Gastroesophageal sphincter (tissue), 4 donors: Measurements from ENCODE around the gene PLPP3. TPM values are rescaled to one million over a fixed set of nuclear protein-coding genes. Genes with fewer than 3 reads are reported as not detected.

ENCODE experiments used
- ATAC-seq: fragments of 150-250 bp; one replicate; pipeline ENCODE4 v1.9.1; 2016; ENCODE audit warnings: mild to moderate bottlenecking, moderate library complexity
- H3K27ac ChIP-seq, 4 donors: fragments of 200-600 bp; sonication (generic) in 3 of 4; 1 replicate in 3 of 4; 2 replicates in 1 of 4; pipeline ENCODE4 v1.5.1; 2016 to 2019
- H3K27me3 ChIP-seq: fragments of 200-600 bp; sonication (generic); one replicate; pipeline ENCODE4 v1.5.1; 2019
- H3K36me3 ChIP-seq, 2 donors: fragments of 200-600 bp; sonication (generic); one replicate each; pipeline ENCODE4 v1.5.1; 2019; ENCODE audit warnings: control low read depth in 1 of 2
- H3K4me1 ChIP-seq, 3 donors: fragments of 200-600 bp; sonication (generic); 1 replicate in 2 of 3; 2 replicates in 1 of 3; pipeline ENCODE4 v1.5.1; 2016 to 2019; ENCODE audit warnings: control low read depth in 2 of 3
- H3K4me3 ChIP-seq, 2 donors: fragments of 200-600 bp; sonication (generic); one replicate each; pipeline ENCODE4 v1.5.1; 2019; ENCODE audit warnings: mild to moderate bottlenecking in 1 of 2, moderate library complexity in 1 of 2
- H3K9me3 ChIP-seq, 3 donors: fragments of 200-600 bp; sonication (generic); one replicate each; pipeline ENCODE4 v1.5.1; 2017 to 2019; ENCODE audit warnings: control low read depth in 2 of 3
- EP300 ChIP-seq: sonication (generic); formaldehyde crosslinking; IDR thresholded peaks from one replicate; pipeline ENCODE4 v1.6.1; 2017; ENCODE audit warnings: antibody characterized with exemption, mild to moderate bottlenecking
- POLR2A ChIP-seq, 2 donors: fragments of 450-650 bp; IDR thresholded peaks; one replicate each; pipeline ENCODE4 v1.6.1; 2017; ENCODE audit warnings: antibody characterized with exemption in 2 of 2, mild to moderate bottlenecking in 2 of 2, moderate library complexity in 1 of 2
- POLR2AphosphoS5 ChIP-seq: sonication (generic); formaldehyde crosslinking; IDR thresholded peaks from one replicate; pipeline ENCODE4 v1.6.1; 2017; ENCODE audit warnings: antibody characterized with exemption
- WGBS, 2 donors: methylation state at CpG; one replicate each; pipeline ENCODE4 v1.1.5; 2018; ENCODE audit warnings: low coverage in 1 of 2; 5-methylcytosine and 5-hydroxymethylcytosine counted together
- total RNA-seq, 4 donors: library from RNA; depleted of rRNA; stranded (reverse); fragments of >200 nt; gene quantifications; one replicate each; pipeline ENCODE4 v1.1.0, GENCODE V29; 2016
- TF ChIP-seq, protein P1 (sequence below), 4 experiments: fragments of 200-600 bp in 2 of 4; fragments of 450-650 bp in 2 of 4; sonication (generic) in 1 of 4; IDR thresholded peaks; one replicate each; pipeline ENCODE4 v1.5.1; 2017 to 2019; ENCODE audit warnings: antibody characterized with exemption in 4 of 4, mild to moderate bottlenecking in 2 of 4, moderate library complexity in 2 of 4

PLPP3 gene
- total RNA-seq, 4 donors from 2014 or later, result 127 to 219 (median 164) TPM

DNA sequence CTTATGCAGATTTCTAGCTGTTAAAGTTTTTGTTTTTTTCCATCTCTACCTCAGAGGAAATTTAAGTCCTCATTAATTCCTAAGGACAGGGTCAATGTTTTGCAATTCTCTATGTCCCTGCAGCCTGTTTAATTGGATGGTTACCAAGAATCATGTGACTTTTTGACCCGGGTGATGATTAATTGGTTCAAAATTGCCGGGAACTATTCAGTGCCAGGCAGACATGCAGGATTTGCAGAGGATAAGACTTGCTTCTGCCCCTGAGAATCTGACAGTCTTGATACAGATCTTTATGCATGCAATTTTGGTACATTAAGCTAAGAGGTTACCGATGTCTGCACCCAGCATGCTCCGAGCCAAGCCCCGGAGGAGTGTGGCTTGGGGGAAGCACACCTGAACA, 87.9 kb downstream of the PLPP3 start:
- H3K9me3 ChIP-seq, result no peaks in the 10 kb centered on the region
- no peaks in the 10 kb centered on the region for H3K27me3 ChIP-seq
- ATAC-seq, result peak; percentile 83
- H3K4me1 ChIP-seq, result peaks cover 3 to 25% (median 4%) of the 10 kb centered on the region in 3 donors
- peaks cover 0 to 24% of the 10 kb centered on the region in 2 donors for H3K36me3 ChIP-seq
- TF ChIP-seq EP300 (no peak), POLR2AphosphoS5 (peak; percentile 88)
- H3K4me3 ChIP-seq, result no peak overlapping the region
- peak overlapping the region in 2 of 4 donors; percentile 28 to 30 for H3K27ac ChIP-seq
- 10 to 34% methylated on average over 2 to 4 of the region's 5 CpGs for WGBS, 2 donors

DNA sequence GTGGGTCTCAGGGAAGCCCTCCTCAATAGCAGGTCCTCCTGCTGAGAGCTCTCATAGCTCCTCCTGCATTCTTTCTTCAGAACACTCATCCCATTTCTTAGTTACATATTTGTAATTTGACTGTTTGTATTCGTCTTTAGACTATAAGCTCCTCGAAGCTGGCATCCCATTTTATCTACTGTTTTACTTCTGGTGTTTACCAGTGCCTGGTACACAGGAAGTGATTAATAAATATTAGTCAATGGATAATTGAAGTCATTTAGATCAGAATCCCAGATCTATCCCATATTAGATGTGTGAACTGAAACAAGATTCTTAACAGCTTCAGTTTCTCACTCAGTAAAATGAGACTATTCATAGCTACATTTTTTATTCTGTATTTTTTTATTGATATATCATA, 88.7 kb downstream of the PLPP3 start:
- TF ChIP-seq, protein P1, sequence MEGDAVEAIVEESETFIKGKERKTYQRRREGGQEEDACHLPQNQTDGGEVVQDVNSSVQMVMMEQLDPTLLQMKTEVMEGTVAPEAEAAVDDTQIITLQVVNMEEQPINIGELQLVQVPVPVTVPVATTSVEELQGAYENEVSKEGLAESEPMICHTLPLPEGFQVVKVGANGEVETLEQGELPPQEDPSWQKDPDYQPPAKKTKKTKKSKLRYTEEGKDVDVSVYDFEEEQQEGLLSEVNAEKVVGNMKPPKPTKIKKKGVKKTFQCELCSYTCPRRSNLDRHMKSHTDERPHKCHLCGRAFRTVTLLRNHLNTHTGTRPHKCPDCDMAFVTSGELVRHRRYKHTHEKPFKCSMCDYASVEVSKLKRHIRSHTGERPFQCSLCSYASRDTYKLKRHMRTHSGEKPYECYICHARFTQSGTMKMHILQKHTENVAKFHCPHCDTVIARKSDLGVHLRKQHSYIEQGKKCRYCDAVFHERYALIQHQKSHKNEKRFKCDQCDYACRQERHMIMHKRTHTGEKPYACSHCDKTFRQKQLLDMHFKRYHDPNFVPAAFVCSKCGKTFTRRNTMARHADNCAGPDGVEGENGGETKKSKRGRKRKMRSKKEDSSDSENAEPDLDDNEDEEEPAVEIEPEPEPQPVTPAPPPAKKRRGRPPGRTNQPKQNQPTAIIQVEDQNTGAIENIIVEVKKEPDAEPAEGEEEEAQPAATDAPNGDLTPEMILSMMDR (IDR thresholded peaks at IDR 0.05), result no peak
- no peak for TF ChIP-seq POLR2AphosphoS5
- no peak for TF ChIP-seq EP300
- Histone ChIP-seq H3K4me3 (no peak overlapping the region), H3K27me3 (no peaks in the 10 kb centered on the region), H3K27ac (peak overlapping the region in 1 of 4 donors; percentile 28), H3K4me1 (peaks cover 3 to 25% (median 4%) of the 10 kb centered on the region in 3 donors), H3K9me3 (no peaks in the 10 kb centered on the region), H3K36me3 (peaks cover 0 to 16% of the 10 kb centered on the region in 2 donors)
- no peak for ATAC-seq
- WGBS, 2 donors, result 43 to 71% methylated on average over 2 of the region's 2 CpGs

DNA sequence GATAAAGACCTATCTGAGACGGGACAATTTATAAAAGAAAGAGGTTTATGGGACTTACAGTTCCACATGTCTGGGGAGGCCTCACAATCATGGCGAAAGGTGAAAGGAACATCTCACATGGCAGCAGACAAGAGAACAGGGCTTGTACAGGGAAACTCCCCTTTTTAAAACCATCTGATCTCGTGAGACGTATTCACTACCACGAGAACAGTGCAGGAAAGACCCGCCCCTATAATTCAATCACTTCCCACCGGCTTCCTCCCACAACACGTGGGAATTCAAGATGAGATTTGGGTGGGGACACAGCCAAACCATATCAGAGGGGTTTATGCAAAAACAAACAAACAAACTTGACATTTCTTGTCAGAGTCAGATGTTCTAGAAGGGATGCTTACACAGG, 89.7 kb downstream of the PLPP3 start:
- 77 to 93% methylated on average over 7 to 8 of the region's 8 CpGs for WGBS, 2 donors
- TF ChIP-seq POLR2AphosphoS5 (no peak), EP300 (no peak), POLR2A (IDR thresholded peaks at IDR 0.05) (no peak)
- TF ChIP-seq, protein P1 (IDR thresholded peaks at IDR 0.05), result no peak
- ATAC-seq, result no peak

DNA sequence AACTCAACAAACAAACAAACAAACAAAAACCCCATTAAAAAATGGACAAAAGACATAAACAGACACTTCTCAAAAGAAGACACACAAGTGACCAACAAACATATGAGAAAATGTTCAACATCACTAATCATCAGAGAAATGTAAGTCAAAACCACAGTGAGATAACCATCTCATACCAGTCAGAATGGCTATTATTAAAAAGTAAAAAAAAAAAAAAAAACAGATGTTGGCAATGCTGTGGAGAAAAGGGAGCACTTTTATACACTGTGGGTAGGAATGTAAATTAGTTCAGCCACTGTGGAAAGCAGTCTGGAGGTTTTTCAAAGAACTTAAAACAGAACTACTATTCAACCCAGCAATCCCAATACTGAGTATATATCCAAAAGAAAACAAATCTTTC, 94.7 kb downstream of the PLPP3 start:
- Histone ChIP-seq H3K4me3 (no peak overlapping the region), H3K27me3 (no peaks in the 10 kb centered on the region), H3K36me3 (no peaks in the 10 kb centered on the region), H3K4me1 (no peaks in the 10 kb centered on the region), H3K27ac (no peak overlapping the region), H3K9me3 (no peaks in the 10 kb centered on the region)
- TF ChIP-seq EP300 (no peak), POLR2AphosphoS5 (no peak), POLR2A (IDR thresholded peaks at IDR 0.05) (no peak)
- TF ChIP-seq, protein P1 (IDR thresholded peaks at IDR 0.05), result no peak
- ATAC-seq, result no peak

More for the DNA sequence above, 89.7 kb downstream of the PLPP3 start:
- H3K36me3 ChIP-seq, result peaks cover 0 to 8% of the 10 kb centered on the region in 2 donors
- no peak overlapping the region for H3K4me3 ChIP-seq
- H3K27ac ChIP-seq, result no peak overlapping the region
- H3K27me3 ChIP-seq, result no peaks in the 10 kb centered on the region
- H3K9me3 ChIP-seq, result no peaks in the 10 kb centered on the region
- peaks cover 3 to 25% (median 4%) of the 10 kb centered on the region in 3 donors for H3K4me1 ChIP-seq

DNA sequence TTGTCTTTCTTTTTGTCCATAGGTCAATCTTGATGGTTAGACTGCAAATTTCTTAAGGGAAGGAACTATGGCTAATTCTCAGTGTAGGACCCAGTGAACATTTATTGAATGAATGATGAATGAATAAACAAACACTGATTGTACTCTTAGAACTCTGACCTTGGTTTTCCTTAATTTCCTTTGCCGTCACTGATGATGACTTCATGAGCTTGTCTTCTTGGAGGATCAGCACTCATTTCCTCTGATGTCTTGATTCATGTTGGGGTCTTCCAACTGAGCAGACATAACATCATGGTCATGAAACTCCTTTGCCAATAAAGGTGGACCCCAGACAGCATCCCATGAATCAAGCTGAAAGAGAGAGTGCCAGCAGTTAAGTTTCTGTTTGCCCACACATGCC, 96.3 kb downstream of the PLPP3 start:
- ATAC-seq, result no peak
- no peaks in the 10 kb centered on the region for H3K9me3 ChIP-seq
- H3K4me3 ChIP-seq, result no peak overlapping the region
- no peak for TF ChIP-seq EP300
- no peak for TF ChIP-seq POLR2A (IDR thresholded peaks at IDR 0.05)
- TF ChIP-seq, protein P1 (IDR thresholded peaks at IDR 0.05), result no peak
- TF ChIP-seq POLR2AphosphoS5, result no peak
- no peak overlapping the region for H3K27ac ChIP-seq
- WGBS, 2 donors, result 83 to 100% methylated on average over 1 of the region's 1 CpG
- no peaks in the 10 kb centered on the region for H3K36me3 ChIP-seq
- H3K27me3 ChIP-seq, result no peaks in the 10 kb centered on the region
- H3K4me1 ChIP-seq, result peaks cover 0 to 8% (median 0%) of the 10 kb centered on the region in 3 donors
